22Rv1 (cell line): ENCODE measurements around the gene VPS13D.

Source experiments
- CTCF ChIP-seq: fragments of 450-650 bp; IDR thresholded peaks from 2 replicates; pipeline ENCODE4 v1.5.1; 2017; ENCODE audit warnings: mild to moderate bottlenecking
- ZFX ChIP-seq: fragments of 450-650 bp; IDR thresholded peaks from 2 replicates; pipeline ENCODE4 v1.6.1; 2017; ENCODE audit warnings: antibody characterized with exemption, borderline replicate concordance

GRCh38 chr1:12475530-12475934 is 245.7 kb downstream of the VPS13D start:
- no peak for TF ChIP-seq CTCF
- no peak for TF ChIP-seq ZFX
